SK-N-SH treated with all-trans-retinoic acid at 6 μM for 48 hours (cell line): ENCODE results near the gene MED27.

Source experiments
- ARNTL ChIP-seq: fragments of 450-650 bp; formaldehyde crosslinking; IDR thresholded peaks from 2 replicates; pipeline ENCODE4 v1.5.0; 2020; ENCODE audit warnings: low read depth, mild to moderate bottlenecking, moderate library complexity, borderline replicate concordance
- CSDC2 ChIP-seq: fragments of 250-450 bp; sonication (Bioruptor Pico); IDR thresholded peaks from 2 replicates; pipeline ENCODE4 v1.5.0; 2020; ENCODE audit warnings: mild to moderate bottlenecking, moderate library complexity
- ESRRG ChIP-seq: fragments of 250-450 bp; sonication (Bioruptor Pico); IDR thresholded peaks from 2 replicates; pipeline ENCODE4 v1.6.1; 2021; ENCODE audit warnings: mild to moderate bottlenecking
- GLIS3 ChIP-seq: fragments of 250-450 bp; sonication (Bioruptor Pico); IDR thresholded peaks from 2 replicates; pipeline ENCODE4 v1.5.0; 2020; ENCODE audit warnings: mild to moderate bottlenecking, moderate library complexity
- ISL1 ChIP-seq: fragments of 250-450 bp; sonication (Bioruptor Pico); IDR thresholded peaks from 2 replicates; pipeline ENCODE4 v2.1.2; 2022; ENCODE audit warnings: mild to moderate bottlenecking, moderate library complexity
- RARB ChIP-seq: fragments of 250-450 bp; sonication (Bioruptor Pico); IDR thresholded peaks from 2 replicates; pipeline ENCODE4 v1.8.0; 2021; ENCODE audit warnings: mild to moderate bottlenecking, moderate library complexity
- ZFP3 ChIP-seq: fragments of 250-450 bp; sonication (Bioruptor Pico); IDR thresholded peaks from 2 replicates; pipeline ENCODE4 v1.5.0; 2020; ENCODE audit warnings: mild to moderate bottlenecking, moderate library complexity
- ZFP30 ChIP-seq: fragments of 450-650 bp; formaldehyde crosslinking; IDR thresholded peaks from 2 replicates; pipeline ENCODE4 v1.5.0; 2022; ENCODE audit warnings: mild to moderate bottlenecking, moderate library complexity
- ZNF70 ChIP-seq: fragments of 450-650 bp; formaldehyde crosslinking; IDR thresholded peaks from 2 replicates; pipeline ENCODE4 v1.5.0; 2020; ENCODE audit warnings: mild to moderate bottlenecking, moderate library complexity

- TF ChIP-seq ESRRG (CRISPR knock-in tag) (no peak), ZFP30 (CRISPR knock-in tag) (no peak), RARB (no peak), CSDC2 (CRISPR knock-in tag) (no peak), GLIS3 (CRISPR knock-in tag) (no peak), ARNTL (no peak), ISL1 (CRISPR knock-in tag) (no peak), ZFP3 (no peak), ZNF70 (CRISPR knock-in tag) (no peak)
Observed at GRCh38 chr9:131951155-131951554, 128.5 kb downstream of the MED27 start.
